NCI-H2081 treated with DMSO at 0.1 percent for 48 hours (cell line): ENCODE measurements around the gene GLI2.

ENCODE experiments used
- DNase-seq: peaks from one replicate; lab custom pipeline; 2025; lab: John Stamatoyannopoulos, UW

The GLI2 gene

DNA sequence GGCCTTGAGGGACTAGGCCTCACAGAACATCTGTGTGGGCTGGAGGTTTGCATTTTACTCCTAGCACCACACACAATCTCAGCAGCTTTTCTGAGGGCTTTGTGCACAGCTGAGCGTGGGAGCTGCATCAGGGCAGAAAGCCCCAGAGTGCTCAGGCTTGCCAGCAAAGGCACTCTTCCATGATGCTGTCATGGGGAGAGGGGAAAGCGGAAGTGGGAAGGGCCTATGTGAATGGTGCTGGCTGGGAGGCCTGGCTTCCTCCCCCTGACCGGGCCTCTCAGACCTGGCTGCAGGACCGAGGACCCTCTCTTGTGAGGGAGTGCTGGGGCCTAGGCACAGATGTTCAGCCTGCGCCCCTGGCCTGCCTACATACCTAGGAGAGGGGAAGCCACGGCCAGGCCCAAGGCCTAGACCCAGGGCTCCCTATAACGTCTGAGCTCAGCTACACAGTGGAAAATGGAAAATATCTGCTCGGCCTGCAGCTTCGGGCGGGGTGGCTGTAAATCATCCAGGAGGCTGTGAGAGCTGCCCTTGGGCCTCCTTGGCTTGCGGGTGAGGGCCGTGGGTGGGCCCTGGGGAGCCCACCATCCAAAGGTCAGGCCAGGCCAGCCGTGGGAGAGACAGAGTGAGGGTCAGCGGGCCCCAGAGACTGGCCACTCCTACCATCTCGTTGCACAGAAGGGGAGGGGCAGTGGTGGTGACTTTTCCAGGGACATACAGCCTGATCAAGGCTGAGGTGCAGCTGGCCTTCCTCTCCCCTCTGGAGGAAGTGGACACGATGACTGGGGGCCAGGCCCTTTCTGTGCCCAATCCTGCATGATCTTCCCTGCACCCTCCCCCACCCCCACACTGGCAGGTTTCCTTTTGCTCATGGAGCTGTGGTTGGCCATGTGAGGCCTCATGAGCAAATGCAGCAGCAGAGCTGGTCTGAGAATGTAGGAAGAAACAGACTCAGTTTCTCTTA lies 22.8 kb downstream of the GLI2 start:
- DNase-seq = no peak

DNA sequence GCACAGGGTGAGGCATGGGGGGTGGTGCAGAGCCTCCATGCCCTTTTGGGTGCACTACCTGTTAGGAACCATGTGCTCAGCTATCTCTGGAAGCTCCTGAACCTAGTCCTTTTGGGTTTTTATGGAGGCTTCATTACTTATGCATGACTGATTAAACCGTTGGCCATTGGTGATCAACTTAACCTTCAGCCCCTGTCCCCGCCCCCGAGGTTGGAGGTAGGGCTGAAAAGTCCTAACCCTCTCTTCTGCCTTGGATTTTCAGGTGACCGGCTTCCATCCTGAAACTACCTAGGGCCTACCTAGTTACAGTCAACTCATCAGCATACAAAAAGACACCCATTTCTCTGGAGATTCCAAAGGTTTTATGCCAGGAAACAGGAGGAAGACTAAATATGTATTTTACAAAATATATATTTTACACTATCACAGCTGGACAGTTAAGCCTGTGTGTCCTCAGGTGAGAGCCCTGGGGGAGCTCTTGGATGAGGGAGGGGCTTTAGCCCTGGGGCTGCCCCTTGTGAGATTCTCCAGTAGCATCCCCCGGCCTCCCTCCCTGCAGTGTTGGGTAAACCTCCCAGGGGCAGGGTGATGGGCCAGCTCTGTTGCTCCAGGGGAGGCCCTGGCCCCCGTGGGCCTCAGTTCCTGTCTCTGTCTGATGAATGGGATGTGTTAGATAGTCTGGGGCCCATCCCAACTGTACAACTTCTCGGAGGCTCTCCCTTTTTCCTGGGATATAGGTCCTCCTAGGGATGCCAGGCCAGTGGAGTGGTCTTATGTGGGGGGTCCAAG lies 24.1 kb downstream of the GLI2 start:
- no peak for DNase-seq

DNA sequence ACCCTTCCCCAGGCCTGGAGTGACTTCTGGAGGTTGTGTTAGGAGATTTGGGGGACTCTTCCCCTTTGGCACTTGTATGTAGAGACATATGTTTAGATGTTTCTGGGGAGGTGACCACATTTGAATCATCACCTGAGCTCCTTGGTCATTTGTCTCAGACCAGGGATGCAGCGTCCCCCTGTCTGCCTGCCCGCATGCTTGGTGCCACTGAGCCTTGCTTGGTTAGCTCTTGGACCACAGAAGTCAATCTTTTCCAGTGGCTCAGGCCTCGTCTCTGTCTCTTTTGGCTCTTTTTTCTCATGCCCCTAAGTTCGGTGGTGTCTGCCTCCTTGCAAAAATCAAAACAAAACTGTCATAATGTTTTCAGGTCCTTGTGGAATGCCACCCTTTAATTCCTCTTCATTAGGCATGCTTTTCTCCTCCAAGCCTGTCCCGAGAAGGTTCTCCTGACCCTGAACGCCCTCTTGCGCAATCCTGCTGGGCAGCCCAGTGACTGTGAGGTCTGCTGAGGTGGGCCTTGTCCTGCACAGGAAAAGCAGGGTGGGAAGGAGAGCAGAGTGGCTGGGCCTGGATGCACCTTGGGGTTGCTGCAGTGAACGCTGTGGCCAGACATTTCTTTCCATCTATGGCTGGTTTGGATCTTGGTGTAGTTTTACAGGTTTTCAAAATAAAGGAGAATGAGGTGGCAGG lies 24.9 kb downstream of the GLI2 start:
- DNase-seq = no peak

DNA sequence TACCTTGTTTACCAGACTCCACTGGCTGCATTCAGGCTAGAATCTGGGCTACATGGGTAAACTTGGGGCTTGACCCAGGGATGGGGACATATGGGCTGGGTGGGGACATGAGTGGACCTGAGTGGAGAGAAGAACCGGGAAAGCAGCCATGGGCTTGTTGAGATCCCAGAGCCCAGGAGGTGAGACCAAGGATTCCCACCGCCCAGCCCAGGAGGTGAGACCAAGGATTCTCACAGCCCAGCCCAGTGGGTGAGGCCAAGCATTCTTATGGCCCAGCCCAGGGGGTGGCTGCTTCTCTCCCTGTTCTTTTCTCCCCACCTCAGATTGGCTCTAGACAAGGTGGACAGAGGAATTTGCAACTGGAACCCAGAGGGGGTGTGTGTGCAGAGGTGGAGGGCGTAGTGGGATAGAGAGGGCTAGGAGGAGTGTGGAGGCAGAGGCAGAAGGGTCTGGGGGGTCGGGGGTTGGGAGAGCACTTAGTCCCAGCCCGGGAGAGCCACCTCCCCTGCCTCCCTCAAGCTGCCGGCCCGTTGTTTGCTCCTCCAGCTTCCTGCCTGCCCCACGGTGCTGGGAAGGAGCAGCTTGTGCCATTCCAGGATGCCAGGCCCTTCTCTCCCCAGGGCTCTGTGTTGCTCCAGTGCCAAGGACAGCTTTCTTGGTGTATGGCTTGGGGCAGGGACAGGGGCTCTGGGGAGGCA lies 25.6 kb downstream of the GLI2 start:
- no peak for DNase-seq

DNA sequence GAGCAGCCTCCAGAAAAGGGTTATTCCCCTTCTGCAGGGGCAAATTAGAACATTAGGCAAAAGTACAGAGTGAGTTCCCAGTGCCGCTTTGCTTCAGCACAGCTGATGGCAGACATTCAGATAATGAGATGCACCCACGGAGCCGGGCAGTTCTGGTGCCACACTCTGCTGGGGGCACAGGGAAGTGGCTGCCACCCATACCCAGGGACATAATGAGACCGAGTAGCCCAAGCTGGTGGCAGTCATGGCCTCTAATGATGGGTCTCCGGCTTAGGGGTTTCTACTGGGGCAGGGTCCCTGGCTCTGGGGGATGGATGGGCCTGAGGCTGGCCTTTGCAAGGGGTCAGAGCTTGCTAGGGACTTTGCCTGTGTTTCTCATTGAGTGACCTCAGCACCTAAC lies 26.2 kb downstream of the GLI2 start:
- DNase-seq = no peak

DNA sequence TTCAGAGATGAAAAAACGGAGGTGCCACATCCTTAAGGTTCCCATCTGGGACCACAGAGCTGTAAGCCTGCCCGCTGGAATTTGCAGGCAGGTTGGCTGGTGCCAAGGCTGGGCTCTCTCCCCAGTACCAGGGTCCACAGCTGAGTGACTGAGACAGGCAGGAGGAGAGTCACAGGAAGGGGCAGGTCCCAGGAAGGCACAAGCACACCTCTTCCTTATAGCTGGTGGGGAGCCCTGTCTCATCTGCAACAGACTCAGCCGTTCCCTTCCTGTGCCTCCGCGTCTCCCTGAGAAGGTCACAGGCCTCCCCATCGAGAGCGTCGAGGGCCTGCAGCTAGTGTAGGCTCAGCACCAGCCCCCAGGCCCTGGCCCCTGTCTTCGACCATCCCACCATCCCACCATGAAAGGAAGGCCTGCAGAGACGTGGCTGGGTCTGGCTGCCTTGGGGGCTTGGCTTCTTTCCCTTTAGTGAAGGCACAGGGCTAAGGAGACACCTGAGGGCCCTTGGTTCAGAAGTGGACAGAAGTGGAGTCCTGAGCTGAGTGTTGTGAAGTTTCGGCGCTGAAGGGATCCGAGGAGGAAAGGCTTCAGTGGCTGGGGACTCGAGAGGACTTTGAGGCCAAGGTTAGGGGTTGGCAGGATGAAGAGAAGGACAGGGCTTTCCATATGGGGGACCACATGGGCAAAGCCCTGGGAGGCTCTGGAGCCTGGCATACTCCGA lies 26.8 kb downstream of the GLI2 start:
- no peak for DNase-seq

DNA sequence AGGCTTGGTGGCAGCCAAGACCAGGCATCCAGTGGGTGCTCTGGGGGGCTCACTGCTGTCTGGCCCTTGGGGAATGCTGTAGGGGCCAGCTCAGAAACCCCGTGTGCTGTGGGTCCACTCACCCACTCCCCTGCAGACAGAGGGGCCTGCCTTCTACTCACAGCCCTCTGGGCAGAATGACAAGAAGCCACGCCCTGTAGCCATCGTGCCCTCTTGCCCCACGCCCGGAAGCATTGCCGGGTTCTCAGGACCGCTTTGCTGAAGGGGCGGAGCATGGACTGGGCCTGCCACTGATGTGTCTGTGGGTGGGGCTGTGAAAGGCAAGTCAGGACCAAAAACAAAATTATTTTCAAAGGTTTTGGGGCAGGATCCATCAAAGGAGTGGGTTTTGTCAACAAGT lies 27.8 kb downstream of the GLI2 start:
- DNase-seq = no peak

DNA sequence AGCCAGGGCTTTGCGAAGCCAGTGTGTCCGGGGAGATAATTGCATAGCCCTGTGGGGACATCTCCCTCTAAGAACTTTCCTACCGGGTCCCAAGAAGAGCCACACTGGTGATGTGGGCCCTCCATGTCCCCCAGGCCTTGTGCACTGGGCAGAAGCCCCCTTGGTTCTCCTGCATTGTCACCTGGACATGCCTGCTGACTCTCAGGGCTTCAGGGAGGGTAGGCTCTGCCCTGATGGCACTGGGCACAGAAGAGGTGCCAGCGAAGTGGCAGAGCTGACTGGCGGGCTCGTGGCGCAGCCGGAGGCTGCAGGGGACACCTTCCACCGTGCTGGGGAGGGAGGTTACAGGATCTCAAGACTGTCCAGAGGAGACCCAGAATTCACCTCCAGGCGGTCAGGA lies 28.3 kb downstream of the GLI2 start:
- DNase-seq = no peak

DNA sequence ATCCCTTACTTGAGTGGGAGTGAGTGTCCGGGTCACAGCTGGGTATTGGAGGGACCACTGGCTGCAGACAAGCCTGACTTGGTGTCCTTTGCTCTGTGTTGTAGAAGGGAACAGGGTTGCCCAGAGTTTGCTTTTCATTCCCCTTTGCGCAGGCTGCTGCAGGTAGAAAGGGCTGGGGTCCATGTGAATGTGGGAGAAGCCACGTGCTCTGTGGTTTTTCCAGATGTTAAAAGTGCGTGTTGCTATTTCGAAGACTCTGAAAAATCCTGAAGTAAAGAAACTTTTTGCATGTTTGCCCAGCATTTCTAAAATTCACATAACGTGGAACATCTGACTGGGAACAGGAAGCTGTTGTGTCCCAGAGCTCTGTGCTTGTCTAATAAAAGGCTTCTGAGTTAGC lies 28.8 kb downstream of the GLI2 start:
- no peak for DNase-seq

DNA sequence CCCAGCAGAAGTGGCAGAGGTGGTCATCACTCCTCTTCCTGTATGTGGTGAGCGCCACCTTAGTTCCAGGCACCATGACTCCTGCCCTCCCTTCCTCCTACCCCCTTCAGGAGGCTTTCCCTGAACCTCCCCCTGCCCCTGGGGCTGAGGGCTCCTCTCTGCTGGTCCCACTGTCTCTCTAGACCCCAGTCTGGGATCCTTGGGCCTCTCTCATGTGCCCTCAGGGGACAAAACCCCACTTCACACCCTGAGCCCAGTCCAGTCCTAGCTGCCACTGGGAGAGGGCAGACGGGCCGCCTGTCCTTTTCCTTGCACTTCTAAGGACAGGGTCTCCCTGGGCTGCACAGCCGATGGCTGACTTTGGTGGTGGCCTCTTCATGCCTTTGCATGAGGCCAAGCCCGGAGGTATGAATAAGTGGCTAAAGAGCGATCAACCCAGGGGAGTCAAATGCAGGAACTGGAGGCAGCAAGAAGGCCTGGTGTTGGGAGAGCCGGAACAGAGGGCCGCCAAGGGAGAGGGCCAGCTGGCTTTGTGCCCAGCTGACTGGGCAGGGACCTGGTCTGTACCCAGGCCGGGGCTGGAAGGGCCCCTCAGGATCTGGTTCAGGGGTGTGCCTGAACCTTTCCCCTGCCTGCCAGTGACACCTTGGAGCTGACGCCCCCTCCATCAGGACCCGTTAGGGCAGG lies 29.5 kb downstream of the GLI2 start:
- no peak for DNase-seq

DNA sequence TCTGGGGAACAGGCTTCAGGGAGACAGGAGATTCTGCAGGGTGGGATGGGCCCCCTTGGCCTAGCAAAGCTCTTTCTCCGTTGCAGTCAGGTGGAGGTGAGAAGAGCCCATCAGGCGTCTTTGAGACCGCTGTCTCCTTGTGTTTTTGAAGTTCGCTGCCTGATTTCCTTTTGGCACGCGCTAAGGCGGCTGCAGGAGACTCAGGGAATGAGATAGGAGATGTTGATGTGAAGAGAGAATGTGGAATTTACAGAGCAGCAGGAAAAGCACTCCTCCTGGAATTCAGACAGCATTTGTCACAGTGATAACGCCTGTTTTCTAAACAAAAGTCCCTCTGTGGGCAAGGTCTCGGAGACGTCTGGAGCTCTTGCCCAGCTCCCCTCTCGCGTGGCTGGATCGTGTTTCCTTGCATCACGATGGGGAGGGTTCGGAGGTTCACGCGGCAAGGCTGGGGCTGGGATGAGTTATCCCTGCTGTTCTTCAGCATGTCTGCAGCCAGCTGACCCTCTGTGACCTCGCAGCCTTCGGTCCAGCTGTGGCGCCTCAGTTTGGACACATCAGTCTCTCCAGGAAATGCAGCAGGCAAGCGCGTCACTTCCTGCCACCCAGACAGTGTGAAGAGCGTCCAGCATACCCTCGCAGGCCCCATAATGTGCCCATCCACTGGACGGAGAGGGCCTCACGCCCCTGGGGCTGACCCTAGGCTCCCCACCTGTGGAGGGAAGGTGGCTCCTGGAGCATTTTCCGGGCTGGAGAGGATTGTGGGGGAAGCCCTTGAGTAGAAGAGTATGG lies 30.2 kb downstream of the GLI2 start:
- no peak for DNase-seq

DNA sequence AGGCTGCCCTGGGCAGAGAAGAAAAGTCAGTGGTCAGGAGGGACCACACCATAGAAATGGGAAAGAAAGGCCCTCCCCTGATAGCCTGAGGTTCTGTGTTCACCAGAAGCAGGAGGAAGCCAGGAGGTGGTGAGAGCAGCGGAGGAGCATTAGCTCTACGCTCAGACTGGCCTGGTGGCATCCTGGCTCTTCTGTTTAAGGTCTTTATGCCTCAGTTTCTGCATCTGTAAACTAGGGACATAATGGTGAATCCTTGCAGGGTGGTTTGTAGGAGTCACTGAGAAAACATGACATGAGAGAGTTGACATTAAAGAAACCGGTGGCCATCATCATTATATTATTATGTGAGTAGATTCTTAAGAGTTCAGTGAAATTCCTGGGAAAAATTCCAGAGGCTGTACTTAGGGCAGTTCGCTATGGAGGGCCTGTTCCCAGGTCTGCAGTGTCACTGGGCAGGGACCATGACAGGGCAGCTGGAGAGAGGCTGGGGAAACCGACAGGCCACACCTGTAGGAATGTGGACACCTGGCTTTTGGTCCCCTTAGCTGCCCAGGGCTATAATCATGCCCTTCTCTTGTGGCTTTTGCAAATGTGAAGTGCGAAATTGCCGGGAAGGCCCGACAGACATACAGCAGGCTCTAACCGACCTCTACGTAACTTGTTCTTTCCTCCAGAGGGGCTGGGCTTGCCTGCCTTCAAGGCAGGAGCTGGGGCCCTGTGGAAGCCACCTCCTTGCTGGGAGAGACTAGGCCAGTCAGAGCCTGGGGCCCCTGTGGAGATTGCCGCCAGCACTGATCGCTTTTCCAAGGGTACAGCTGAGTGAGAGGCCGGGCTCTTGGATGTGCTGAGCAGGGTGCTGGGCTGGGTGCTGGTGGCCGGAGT lies 31.0 kb downstream of the GLI2 start:
- no peak for DNase-seq

DNA sequence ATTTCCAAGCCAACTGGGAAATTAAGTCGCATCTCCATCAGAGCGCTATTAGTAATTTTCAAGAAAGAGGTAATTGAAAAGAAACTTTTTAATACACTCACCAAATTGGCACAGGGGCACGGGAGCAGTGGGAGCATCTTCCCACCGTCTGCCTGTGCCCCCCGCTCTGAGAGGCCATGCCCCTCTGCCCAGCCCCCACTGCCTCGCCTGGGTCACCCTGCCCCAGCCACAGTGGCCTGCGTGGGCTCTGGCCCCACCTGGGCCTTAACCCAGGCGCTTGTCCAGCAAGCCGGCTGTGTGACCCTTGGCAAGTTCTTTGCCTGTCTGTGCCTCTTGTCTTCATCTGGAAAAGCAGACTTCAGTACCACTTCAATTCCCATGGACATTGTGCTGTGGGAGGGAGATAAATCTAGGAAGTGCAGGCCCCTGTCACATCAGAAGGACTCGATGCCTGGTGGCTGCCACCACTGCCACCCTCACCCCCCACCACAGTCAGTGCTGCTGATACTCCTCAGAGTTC lies 31.9 kb downstream of the GLI2 start:
- no peak for DNase-seq

DNA sequence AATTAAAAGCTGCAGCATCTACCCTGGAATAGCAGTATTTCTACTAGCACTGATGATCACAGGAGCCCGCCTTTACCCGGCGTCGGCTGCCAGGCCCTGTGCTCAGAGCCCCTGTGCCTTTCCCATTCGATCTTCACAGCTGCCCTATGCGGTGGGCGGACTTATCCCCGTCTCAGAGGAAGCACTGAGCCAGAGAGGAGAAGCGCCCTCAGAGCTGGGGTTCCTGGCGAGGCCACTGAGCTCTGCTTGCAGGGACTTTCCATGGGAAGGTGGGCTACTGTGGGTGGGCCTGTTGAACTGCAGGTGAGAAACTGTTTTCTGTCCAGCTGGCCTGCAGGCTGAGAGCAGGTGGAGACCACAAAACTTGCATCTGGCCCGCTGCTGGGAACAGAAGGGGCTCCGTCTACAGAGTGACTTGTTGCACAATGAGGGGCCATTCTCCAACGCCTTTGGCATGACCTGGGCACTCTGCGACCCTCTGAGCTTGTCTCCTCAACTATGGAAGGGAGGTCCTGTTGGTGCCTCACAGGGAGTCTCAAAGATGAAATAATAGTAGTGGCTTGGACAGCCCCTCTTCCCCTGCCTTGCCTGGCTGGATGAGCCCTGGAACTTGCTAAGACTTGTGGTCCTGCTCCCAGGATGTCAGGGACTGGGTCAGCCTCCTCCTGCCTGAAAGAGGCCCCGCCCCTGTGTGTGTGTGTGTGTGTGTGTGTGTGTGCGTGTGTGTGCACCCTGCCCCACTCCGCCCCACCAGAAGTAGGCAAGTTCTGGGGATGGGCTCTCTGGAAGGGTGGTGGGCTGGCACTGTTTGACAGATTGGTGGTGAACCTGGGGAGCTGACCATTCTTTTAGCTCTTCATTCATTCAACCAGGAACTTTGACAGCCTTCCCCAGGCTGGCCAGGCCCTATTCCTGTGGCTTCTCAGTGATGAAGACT lies 32.7 kb downstream of the GLI2 start:
- no peak for DNase-seq

DNA sequence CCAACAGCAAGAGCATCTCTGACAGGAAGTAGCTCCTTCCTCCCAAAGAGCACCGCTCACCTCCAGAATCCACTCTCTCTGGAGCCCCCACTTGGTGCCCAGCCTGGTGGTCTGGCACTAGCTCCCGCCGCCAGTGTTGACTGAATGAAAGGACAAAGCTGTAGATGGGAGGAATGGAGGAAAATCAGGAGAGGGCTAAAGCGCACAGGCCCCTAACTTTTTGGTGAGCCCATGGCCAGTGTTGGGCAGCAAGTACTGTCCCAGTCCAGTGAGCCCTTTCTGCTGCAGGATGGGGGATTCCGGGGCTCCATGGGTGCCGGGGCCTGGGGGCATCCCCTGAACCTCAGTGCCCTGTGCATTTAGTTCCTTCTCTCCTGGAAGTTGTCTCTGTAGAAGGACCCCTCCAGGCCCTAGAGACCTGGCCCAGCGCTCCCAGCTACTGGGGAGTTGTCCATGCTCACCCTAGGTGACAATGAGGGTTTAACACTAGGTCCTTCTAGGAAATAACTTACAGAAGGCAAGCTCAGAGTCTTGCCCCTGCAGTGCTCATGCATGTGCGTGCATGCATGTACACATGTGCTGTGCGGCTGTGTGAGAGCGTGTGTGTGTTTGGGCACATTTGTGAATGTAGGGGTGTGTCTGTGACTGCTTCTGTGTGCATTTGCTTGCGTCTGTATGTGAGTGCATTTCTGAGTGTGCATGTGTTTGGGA lies 33.6 kb downstream of the GLI2 start:
- DNase-seq = no peak

DNA sequence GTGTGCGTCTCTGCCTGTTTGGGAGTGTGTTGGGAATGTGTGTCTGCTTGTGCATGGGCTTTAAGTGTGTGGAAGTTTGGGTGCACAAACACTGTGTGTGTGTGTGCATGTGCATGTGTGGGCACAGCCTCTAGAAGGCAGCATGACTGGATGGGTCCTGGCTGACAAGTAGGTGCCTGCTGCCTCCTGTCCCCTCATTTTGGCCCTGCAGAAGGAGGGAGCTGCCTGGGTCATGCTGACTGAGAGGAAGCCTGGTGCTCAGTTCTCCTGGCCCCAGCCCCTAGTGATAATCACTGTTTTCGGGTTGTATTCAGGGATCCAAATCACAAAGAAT lies 34.1 kb downstream of the GLI2 start:
- DNase-seq = no peak

DNA sequence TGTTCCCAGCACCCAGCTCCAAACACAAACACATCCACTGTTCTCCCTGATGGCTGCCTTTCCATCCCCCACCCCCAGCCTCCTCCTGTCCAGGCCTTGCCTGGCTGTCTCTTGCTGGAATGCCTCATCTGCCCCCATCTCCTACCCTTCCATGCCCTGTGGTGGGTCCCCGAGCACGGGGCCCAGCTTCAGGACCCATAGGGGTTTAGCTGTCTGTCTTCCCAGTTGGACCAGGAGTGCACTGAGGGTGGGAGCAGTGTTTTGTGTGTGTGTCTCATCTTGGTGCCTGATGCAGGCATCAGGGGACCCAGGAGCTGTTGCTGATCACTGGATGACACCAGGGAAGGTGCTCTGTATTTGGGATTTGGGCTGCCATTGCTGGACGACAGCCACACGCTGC lies 34.5 kb downstream of the GLI2 start:
- no peak for DNase-seq
